ENCODE results near the gene ARAP3.

- TF ChIP-seq SP1 (IDR thresholded peaks at IDR 0.05) (no peak), BHLHE40 (IDR thresholded peaks at IDR 0.05; ENCODE audit: borderline replicate concordance) (no peak), TARDBP (IDR thresholded peaks at IDR 0.05) (no peak), ZNF384 (IDR thresholded peaks at IDR 0.05) (no peak)
Measured at GRCh38 chr5:141691286-141691866, 9.3 kb upstream of the ARAP3 start.

Data from HEK293T (cell line).